ENCODE measurements around the gene IRAK3. TPM values are rescaled to one million over a fixed set of nuclear protein-coding genes. Genes with fewer than 3 reads are reported as not detected.

The IRAK3 gene
- not detected in 2 replicates for total RNA-seq (2014; rRNA removed; shearing (Covaris generic))

GRCh38 chr12:66188584-66189485 lies at the start of gene IRAK3:
Gene IRAK3, plus strand, starts transcription at chr12:66189214. Its CDS starts 86 bp downstream, at chr12:66189300.
- no peak for DNase-seq (ENCODE audit: low spot score)

- DNase-seq (ENCODE audit: low spot score): no peak
These were observed 49.7 kb upstream of the IRAK3 start for GRCh38 chr12:66139328-66139727.

DNA sequence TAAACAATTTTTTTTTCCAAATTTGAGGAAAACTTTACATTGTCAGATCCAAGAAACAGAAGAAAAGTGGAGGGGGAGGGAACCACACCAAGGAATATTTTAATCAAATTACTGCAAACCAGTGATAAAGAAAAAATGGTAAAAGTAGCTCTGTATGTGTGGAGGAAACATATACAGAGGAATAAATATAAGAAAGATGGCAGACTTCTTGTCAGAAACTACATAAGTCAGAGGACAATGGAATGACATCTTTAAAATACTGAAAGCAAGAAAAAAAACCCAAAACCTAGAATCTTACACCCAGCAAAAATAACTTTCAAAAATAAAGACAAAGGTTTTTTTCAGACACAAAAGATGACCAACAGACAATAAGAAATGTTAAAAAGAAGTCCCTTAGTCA lies 48.3 kb upstream of the IRAK3 start:
- DNase-seq (ENCODE audit: low spot score): peak; percentile 31

- DNase-seq (ENCODE audit: low spot score): no peak
These were observed 47.7 kb upstream of the IRAK3 start for GRCh38 chr12:66141299-66141698.

- DNase-seq (ENCODE audit: low spot score): no peak
These were observed 46.2 kb upstream of the IRAK3 start for GRCh38 chr12:66142826-66143225.

- no peak for DNase-seq (ENCODE audit: low spot score)
These were observed 45.1 kb upstream of the IRAK3 start for GRCh38 chr12:66143868-66144267.

- peak; percentile 80 for DNase-seq (ENCODE audit: low spot score)
These were observed 43.9 kb upstream of the IRAK3 start for GRCh38 chr12:66144791-66145754.

DNA sequence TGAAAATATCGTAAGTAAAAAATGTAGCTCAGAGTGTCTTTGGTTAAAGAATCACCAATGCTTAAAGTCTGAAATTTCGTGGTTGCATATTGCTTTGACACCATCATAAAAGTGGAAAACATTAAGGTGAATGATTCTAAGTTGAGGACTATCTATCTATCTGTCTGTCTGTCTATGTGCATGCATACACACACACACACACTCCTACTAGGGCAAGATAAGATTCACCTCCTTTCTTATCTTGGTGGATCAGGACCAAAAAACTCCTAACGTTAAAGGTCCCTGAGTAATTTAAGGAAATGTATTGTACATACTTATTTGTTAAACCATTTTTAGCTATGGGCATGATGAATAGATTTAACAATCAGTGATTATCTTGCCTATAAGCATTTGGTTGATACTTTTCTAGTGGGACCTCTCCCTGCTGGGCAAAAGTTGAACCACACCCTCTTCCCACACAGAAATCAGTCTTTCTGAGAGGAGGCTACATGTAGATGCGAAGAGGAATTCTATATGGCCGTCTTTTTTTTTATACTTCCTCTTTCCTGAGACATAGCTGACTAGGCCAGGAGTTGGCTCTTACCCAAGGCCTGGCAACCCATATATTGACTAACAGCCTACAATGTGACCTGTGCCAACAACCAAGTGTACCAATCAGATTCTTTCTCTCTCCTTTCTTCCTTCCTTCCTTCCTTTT lies 39.2 kb upstream of the IRAK3 start:
- no peak for DNase-seq (ENCODE audit: low spot score)

- no peak for DNase-seq (ENCODE audit: low spot score)
These were observed 36.3 kb upstream of the IRAK3 start for GRCh38 chr12:66152732-66153131.

- no peak for DNase-seq (ENCODE audit: low spot score)
These were observed 34.2 kb upstream of the IRAK3 start for GRCh38 chr12:66154776-66155175.

- peak; percentile 55 for DNase-seq (ENCODE audit: low spot score)
These were observed 32.4 kb upstream of the IRAK3 start for GRCh38 chr12:66156654-66157053.

DNA sequence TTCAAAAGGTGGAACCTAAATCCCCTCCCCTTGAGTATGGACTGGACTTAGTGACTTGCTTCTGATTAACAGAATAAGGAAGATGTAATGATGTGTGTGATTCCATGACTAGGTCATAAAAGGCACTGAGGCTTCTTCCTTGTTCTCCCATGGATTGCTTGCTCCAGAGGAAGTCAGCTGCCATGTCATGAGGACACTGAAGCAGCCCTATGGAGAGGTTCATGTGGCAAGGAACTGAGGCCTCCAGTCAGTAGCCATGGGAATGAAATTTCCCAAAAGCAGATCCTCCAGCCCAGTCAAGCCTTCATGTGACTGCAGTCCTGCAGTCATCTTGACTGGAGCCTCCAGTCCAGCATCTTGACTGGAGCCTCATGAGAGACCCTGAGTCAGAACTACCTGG lies 29.9 kb upstream of the IRAK3 start:
- DNase-seq (ENCODE audit: low spot score): no peak

DNA sequence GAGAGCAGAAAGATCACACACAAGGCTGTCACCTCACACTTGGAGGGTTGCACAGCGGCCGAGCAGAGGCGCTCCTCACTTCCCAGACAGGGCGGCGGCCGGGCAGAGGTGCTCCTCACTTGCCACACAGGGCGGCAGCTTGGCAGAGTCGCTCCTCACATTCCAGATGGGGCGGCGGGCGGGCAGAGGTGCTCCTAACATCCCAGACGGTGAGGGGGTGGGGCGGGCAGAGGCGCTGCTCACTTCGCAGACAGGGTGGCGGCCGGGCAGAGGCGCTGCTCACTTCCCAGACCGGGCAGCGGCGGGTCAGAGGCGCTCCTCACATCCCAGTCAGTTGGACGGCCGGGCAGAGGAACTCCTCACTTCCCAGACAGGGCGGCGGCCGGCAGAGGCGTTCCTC lies 28.3 kb upstream of the IRAK3 start:
- no peak for DNase-seq (ENCODE audit: low spot score)

- DNase-seq (ENCODE audit: low spot score): no peak
These were observed 26.3 kb upstream of the IRAK3 start for GRCh38 chr12:66162701-66163100.

DNA sequence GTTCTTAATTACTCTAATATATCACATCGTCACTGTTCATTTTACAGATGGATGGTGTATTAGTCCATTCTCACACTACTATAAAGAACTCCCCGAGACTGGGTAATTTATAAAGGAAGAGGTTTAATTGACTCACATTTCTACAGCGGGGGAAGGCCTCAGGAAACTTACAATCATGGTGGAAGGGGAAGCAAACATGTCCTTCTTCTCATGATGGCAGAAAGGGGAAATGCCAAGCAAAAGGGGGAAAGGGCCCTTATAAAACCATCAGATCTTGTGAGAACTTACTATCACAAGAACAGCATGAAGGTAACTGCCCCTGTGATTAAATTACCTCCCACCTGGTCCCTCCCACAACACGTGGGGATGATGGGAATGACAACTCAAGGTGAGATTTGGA lies 25.7 kb upstream of the IRAK3 start:
- no peak for DNase-seq (ENCODE audit: low spot score)

GRCh38 chr12:66164349-66164821 lies 24.6 kb upstream of the IRAK3 start:
- DNase-seq (ENCODE audit: low spot score): no peak

DNA sequence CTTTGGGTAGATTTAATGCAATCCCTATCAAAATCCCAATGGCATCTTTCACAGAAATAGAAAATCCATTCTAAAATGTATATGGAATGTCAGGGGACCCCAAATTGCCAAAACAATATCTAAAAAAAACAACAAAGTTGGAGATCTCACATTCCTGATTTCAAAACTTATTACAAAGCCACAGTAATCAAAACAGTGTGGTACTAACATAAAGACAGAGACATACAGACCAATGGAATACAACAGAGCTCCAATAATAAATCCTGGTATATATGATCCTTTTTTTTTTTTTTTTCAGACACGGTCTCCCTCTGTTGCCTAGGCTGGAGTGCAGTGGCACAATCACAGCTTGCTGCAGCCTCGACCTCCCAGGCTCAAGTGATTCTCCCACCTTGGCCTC lies 23.9 kb upstream of the IRAK3 start:
- no peak for DNase-seq (ENCODE audit: low spot score)

- DNase-seq (ENCODE audit: low spot score): no peak
These were observed 22.5 kb upstream of the IRAK3 start for GRCh38 chr12:66166561-66166960.

DNA sequence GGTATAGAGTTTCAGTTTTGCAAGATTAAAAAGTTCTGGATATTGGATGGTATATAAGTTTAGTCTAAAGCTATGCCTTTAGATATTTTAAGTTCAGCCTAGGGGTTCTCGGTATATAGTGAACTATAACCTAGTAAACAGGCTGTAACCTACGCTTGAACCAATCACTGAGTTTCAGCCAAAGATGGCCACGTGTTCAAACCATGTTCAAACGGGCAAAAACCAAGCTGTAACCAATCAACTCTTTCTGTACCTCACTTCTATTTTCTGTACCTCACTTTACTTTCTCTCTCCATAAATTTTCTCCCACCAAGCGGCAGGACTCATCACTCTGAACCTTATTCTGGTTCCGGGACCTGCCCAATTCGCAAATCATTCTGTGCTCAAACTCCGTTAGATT lies 20.6 kb upstream of the IRAK3 start:
- DNase-seq (ENCODE audit: low spot score): peak; percentile 25

- DNase-seq (ENCODE audit: low spot score): peak; percentile 91
These were observed 19.5 kb upstream of the IRAK3 start, which contains the start of gene TMBIM4 for GRCh38 chr12:66169221-66170170. Gene TMBIM4, minus strand, starts transcription at chr12:66169996. Its CDS starts 45 bp downstream, at chr12:66169951.
